Effector memory CD4-positive, alpha-beta T cell (primary cell): ENCODE measurements around the gene PNRC2.
"Not testable (repeated sequence)": the region's sequence is repeated elsewhere in the genome, so short reads cannot be mapped to it uniquely, and the experiment has no call there.

Experiments used
- DNase-seq, 3 donors: peaks; one replicate each; pipeline ENCODE4 v3.0.0-alpha.2; 2020
- H3K27ac ChIP-seq: 2 replicates; pipeline ENCODE4 v1.7.0; 2013; ENCODE audit warnings: mild to moderate bottlenecking, low read length, moderate library complexity; ENCODE audit not compliant: insufficient read depth, poor library complexity, severe bottlenecking
- H3K27me3 ChIP-seq: replicated peaks from 2 replicates; pipeline ENCODE4 v1.7.0; 2013; ENCODE audit warnings: mild to moderate bottlenecking, low read length; ENCODE audit not compliant: insufficient read depth, control insufficient read depth, poor library complexity, severe bottlenecking
- H3K36me3 ChIP-seq: 2 replicates; pipeline ENCODE4 v1.7.0; 2013; ENCODE audit warnings: mild to moderate bottlenecking, low read length, moderate library complexity; ENCODE audit not compliant: control insufficient read depth, insufficient read depth
- H3K4me1 ChIP-seq: 2 replicates; pipeline ENCODE4 v1.7.0; 2013; ENCODE audit warnings: low read length, mild to moderate bottlenecking; ENCODE audit not compliant: control insufficient read depth, insufficient read depth, poor library complexity, severe bottlenecking
- H3K4me3 ChIP-seq: 2 replicates; pipeline ENCODE4 v1.7.0; 2013; ENCODE audit warnings: low read length, low read depth, mild to moderate bottlenecking; ENCODE audit not compliant: insufficient read depth, poor library complexity, severe bottlenecking
- H3K9me3 ChIP-seq: 2 replicates; pipeline ENCODE4 v1.7.0; 2013; ENCODE audit warnings: mild to moderate bottlenecking, low read length, moderate library complexity; ENCODE audit not compliant: control insufficient read depth

Gene PNRC2

DNA sequence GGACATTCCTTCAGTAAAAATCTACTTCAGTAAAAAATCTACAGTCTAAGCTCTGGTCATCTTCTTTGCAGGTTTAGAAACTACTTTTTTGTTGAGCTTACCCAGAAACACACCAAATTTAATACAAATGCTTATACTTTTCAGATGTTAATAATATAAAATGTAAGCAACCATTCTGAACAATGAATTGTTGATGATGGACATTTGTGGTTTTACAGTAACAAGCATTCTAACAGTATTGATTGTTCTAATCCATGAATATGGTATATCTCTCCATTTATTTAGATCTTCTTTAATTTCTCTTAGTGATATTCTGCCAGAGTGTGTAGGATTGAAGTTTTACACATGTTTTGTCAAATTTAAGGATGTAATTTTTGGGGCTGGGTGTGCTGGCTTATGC, 47.5 kb downstream of the PNRC2 start:
- Histone ChIP-seq H3K4me1 (no peaks in the 10 kb centered on the region), H3K27ac (no peak overlapping the region), H3K9me3 (no peaks in the 10 kb centered on the region), H3K4me3 (no peak overlapping the region), H3K27me3 (no peaks in the 10 kb centered on the region), H3K36me3 (no peaks in the 10 kb centered on the region)
- DNase-seq: no peak

DNA sequence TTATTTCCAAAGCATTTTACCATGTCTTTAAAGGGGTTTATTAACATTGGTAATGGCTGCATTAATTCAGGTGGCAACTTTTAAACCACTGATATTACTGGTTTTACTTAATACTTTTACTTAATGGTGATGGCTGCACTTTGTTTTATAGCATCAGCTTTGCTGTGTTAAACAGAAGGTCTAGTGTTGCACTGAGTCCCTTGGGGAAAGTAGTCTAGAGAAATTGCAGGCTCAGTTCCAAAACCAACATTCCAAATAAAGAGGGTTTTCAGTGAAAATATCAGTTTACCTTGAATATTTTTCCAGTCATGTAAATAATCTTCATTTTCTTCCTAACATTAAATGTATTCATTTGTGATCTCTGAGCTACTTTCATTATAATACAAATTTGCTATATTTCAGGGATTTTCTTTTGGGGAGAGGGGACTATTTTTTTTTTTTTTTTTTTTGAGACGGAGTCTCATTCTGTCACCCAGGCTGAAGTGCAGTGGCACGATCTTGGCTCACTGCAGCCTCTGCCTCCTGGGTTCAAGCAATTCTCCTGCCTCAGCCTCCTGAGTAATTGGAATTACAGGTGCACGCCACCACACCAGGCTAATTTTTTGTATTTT, 49.1 kb downstream of the PNRC2 start:
- not testable (repeated sequence) for H3K4me1 ChIP-seq, H3K36me3 ChIP-seq, H3K4me3 ChIP-seq, H3K27ac ChIP-seq, DNase-seq, H3K9me3 ChIP-seq, H3K27me3 ChIP-seq

DNA sequence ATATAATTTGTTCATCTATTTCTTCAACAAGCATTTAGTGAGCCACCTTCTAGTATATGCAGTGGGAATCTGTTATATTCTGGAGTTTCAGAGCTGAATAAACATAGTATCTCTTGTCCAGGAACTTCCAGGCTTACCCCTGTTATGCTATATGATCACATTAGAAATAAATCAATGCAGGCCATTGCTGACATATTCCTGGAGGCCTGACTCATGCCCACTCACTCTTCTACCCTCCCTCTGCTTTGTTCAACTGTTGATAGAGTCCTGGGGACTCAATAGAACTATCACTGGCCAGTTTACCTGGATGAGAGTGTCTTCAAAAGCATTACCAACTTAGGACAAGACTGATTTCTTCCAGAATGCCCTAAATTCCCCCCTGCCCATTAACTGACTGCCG, 49.8 kb downstream of the PNRC2 start:
- no peak overlapping the region for H3K4me3 ChIP-seq
- no peak for DNase-seq
- H3K27ac ChIP-seq: no peak overlapping the region
- H3K27me3 ChIP-seq: no peaks in the 10 kb centered on the region
- no peaks in the 10 kb centered on the region for H3K9me3 ChIP-seq
- H3K4me1 ChIP-seq: no peaks in the 10 kb centered on the region
- H3K36me3 ChIP-seq: no peaks in the 10 kb centered on the region

DNA sequence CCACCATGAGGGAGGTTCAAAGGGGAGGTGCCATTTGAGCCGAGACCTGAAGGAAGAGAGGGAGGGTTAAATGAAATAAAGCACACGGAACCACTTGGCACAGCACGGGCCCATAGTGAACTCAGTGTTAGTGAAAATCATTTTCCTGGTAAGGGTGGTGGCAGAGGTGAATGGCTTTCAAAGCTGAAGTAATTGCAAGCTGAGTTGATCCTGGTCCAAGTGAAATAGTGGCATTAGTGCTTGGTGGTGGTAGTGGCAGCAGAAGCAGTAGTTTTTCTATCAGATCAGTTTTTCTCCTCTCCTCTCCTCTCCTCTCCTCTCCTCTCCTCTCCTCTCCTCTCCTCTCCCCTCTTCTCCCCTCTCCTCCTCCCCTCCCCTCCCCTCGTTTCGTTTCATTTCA, 51.0 kb downstream of the PNRC2 start:
- no peaks in the 10 kb centered on the region for H3K36me3 ChIP-seq

DNA sequence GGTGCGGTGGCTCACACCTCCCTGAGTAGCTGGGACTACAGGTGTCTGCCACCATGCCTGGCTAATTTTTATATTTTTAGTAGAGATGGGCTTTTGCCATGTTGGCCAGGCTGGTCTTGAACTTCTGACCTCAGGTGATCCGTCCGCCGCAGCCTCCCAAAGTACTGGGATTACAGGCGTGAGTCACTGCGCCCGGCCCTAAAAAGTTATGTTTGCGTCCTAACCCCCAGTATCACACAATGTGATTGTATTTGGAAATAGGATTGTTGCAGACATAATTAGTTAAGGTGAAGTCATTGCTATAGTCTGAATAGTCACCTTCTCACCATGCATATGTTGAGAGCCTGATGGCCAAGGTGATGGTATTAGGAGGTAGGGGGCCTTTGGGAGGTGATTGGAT, 53.2 kb downstream of the PNRC2 start:
- DNase-seq, H3K27me3 ChIP-seq, H3K27ac ChIP-seq, H3K4me1 ChIP-seq, H3K36me3 ChIP-seq, H3K9me3 ChIP-seq, H3K4me3 ChIP-seq: not testable (repeated sequence)

More for the DNA sequence above, 51.0 kb downstream of the PNRC2 start:
- Histone ChIP-seq H3K27me3 (no peaks in the 10 kb centered on the region), H3K9me3 (no peaks in the 10 kb centered on the region), H3K27ac (no peak overlapping the region), H3K4me3 (no peak overlapping the region), H3K4me1 (no peaks in the 10 kb centered on the region)
- DNase-seq: no peak
